Measurements from ENCODE around the gene BDH2.
A peak's percentile ranks its signal among the peaks of the same experiment; 100 is the strongest.

BDH2 gene

DNA sequence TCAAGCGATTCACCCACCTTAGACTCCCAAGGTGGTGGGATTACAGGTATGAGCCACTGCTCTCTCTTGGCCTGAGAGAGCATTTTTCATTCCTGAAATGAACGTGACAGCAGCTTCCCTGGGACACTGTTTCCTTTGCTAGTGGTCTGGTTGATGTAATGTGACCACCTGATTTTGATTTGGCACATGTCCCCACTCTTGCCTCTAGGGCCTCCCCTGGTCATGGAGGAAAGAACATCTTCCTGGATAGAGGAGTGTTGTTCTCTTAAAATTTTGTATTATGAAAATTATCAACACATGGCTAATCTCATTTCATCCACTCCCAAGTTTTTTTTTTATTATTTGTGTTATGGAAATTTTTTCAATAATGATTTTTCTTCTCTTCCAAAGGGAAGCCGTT lies 46.9 kb downstream of the BDH2 start:
- TF ChIP-seq, protein P1, sequence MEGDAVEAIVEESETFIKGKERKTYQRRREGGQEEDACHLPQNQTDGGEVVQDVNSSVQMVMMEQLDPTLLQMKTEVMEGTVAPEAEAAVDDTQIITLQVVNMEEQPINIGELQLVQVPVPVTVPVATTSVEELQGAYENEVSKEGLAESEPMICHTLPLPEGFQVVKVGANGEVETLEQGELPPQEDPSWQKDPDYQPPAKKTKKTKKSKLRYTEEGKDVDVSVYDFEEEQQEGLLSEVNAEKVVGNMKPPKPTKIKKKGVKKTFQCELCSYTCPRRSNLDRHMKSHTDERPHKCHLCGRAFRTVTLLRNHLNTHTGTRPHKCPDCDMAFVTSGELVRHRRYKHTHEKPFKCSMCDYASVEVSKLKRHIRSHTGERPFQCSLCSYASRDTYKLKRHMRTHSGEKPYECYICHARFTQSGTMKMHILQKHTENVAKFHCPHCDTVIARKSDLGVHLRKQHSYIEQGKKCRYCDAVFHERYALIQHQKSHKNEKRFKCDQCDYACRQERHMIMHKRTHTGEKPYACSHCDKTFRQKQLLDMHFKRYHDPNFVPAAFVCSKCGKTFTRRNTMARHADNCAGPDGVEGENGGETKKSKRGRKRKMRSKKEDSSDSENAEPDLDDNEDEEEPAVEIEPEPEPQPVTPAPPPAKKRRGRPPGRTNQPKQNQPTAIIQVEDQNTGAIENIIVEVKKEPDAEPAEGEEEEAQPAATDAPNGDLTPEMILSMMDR (IDR thresholded peaks at IDR 0.05; ENCODE audit: insufficient read depth, low read depth, low read length, missing control alignments), result no peak
- DNase-seq (ENCODE audit: low read depth), result no peak

DNA sequence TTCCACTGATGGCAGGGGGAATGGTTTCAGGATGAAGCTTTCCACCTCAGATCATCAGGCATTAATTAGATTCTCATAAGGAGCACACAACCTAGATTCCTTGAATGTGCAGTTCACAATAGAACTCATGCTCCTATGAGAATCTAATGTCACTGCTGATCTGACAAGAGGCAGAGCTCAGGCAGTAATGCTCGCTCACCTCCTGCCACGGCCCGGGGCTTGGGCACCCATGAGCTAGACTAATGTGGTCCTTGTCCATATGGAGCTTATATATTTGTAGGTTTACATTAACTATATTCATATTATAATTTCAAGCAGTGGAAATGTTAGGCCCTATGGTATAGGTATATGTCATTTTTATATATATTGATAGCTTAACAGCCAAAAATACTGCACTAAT lies 47.5 kb downstream of the BDH2 start:
- TF ChIP-seq, protein P1 (IDR thresholded peaks at IDR 0.05; ENCODE audit: insufficient read depth, low read depth, low read length, missing control alignments), result no peak
- DNase-seq (ENCODE audit: low read depth), result no peak
- no peak overlapping the region for H3K4me3 ChIP-seq (ENCODE audit: low read depth, low read length)

More for the DNA sequence above, 46.9 kb downstream of the BDH2 start:
- no peak overlapping the region for H3K4me3 ChIP-seq (ENCODE audit: low read depth, low read length)

DNA sequence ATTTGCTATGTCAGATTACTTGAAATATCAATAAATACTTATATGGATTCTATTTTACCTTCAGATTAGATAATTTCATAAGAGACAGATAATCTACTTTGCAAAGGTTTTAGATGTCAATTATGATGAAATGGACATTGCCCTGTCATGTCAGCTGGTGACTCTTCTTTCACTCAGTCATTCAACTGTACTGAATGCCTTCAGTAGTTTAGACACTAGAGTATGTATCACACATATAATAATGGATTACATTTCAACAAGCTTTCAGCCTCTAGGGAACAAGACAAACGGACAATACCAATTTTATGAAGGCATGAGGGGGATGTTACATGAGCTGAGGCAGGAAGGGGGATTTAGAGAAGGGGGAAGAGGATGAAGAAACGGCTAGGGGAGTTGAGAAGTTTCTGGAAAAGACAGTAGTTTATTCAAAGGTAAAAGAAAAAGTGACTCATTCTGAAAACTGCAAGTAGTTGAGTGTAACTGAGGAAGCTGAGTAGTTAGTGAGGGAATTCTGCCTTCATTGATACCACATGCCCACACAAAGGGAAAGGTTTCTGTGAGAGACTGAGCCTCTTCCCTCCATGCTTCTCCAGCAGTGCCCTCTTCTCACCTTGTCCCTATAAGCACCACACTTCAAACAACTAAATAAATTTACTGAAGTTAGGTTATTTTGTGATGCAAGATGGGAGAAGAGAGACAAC lies 48.7 kb downstream of the BDH2 start:
- TF ChIP-seq, protein P1 (IDR thresholded peaks at IDR 0.05; ENCODE audit: insufficient read depth, low read depth, low read length, missing control alignments), result no peak

DNA sequence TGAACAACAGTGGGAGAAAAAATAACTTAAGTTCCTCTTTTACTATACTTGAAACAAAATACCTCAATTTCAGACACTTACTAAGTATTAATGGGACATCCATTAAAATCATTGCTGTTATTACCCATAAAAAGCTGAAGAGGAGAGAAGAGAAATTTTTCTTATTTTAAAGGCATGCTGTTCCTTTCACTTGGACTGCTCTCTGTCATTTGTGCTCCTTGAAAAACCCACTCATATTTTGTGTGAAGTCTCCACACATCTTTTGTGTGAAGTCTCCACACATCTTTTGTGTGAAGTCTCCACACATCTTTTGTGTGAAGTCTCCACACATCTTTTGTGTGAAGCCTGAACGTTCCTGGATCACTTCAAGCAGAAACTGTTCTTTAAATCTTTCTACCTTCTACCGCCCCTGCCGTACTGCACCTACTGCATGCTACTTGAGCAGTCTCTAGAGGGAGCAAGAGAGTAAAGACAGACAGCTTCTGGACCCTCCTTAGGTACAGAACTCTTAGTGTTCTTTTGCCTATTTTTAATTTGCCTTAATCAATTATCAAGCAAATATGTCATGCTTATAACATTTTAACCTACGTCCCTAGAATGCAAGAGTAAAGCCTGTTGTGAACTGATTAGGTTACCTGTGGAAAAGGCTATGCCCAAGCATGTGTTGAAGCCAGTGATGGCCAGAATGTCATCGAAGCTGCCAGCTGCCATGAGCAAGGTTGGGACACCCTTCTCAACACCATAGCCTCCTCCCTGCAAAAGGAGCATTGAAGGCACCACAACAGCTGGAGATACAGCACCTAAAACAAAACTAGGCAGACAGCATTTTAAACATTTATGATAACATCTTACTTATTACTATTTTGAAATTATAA lies 53.0 kb downstream of the BDH2 start:
- TF ChIP-seq, protein P1 (IDR thresholded peaks at IDR 0.05; ENCODE audit: insufficient read depth, low read depth, low read length, missing control alignments), result peak; percentile 79
- H3K4me3 ChIP-seq (ENCODE audit: low read depth, low read length), result no peak overlapping the region
- DNase-seq (ENCODE audit: low read depth), result peak; percentile 68

More for the DNA sequence above, 48.7 kb downstream of the BDH2 start:
- no peak overlapping the region for H3K4me3 ChIP-seq (ENCODE audit: low read depth, low read length)
- DNase-seq (ENCODE audit: low read depth), result no peak

DNA sequence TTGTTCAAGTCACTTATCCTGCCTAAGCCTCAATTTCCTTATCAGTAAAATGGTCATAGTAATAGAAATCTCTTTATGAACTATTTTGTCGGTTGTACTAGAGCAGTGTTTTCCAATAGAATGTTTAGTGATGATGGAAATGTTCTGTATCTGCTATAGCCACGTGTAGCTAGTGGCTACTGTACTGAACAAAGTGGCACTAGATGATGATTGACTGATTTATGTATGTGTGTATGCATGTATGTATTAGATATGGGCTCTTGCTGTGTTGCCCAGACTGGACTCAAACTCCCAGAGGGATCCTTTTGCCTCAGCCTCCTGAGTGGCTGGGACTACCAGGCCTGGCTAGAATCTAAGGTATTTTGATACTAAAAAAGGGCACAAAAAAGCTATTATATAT lies 55.5 kb downstream of the BDH2 start:
- TF ChIP-seq, protein P1 (IDR thresholded peaks at IDR 0.05; ENCODE audit: insufficient read depth, low read depth, low read length, missing control alignments), result no peak
- H3K4me3 ChIP-seq (ENCODE audit: low read depth, low read length), result no peak overlapping the region
- no peak for DNase-seq (ENCODE audit: low read depth)

DNA sequence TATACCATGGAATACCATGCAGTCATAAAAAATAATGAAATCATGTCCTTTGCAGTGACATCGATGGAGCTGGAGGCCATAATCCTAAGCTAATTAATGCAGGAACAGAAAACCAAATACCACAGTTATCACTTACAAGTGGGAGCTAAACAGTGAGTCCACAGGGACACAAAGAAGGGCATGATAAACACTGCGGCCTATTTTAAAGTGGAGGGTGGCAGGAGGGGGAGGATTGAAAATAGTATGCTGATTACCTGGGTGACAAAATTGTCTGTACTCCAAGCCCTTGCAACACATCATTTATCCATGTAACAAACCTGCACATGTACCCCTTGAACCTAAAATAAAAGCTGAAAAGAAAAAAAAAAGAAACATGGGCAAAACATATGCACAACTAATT lies 63.5 kb downstream of the BDH2 start:
- DNase-seq (ENCODE audit: low read depth), result no peak
- H3K4me3 ChIP-seq (ENCODE audit: low read depth, low read length), result no peak overlapping the region
- TF ChIP-seq, protein P1 (IDR thresholded peaks at IDR 0.05; ENCODE audit: insufficient read depth, low read depth, low read length, missing control alignments), result no peak

Data from GM12865 (cell line).